ENCODE results near the gene HAUS8.

DNA sequence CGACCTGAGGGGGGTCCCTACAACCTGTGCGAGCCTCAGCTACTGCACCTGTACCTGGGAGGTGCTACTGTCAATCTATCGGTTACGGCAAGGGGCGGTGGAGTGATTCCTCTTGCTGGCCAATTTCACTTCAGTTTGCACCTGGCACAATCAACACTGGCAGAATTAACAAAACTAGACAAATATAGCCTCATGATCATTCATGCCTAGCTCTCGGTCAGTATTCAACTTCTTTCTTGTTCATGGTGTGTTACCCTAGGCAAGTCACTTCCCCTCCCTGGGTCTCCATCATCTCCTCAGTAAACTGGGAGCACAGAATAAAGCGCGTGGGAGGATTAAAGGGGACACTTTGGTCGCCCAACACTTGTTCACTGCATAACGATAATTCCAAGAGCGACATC, 618 bp downstream of the HAUS8 start:
- TF ChIP-seq POLR2AphosphoS5 (IDR thresholded peaks at IDR 0.05; ENCODE audit: low read depth, low read length) (no peak), FOSL1 (IDR thresholded peaks at IDR 0.05; ENCODE audit: insufficient read depth, low read depth, low read length) (no peak)

Measured in H1 (cell line).